SK-N-SH treated with all-trans-retinoic acid at 6 μM for 48 hours (cell line): ENCODE data around the gene CFAP73.

Experiments
- ARNTL ChIP-seq: fragments of 450-650 bp; formaldehyde crosslinking; IDR thresholded peaks from 2 replicates; pipeline ENCODE4 v1.5.0; 2020; ENCODE audit warnings: low read depth, mild to moderate bottlenecking, moderate library complexity, borderline replicate concordance
- BACH2 ChIP-seq: fragments of 250-450 bp; sonication (Bioruptor Pico); IDR thresholded peaks from 2 replicates; pipeline ENCODE4 v1.9.0; 2021; ENCODE audit warnings: mild to moderate bottlenecking, borderline replicate concordance
- CSDC2 ChIP-seq: fragments of 250-450 bp; sonication (Bioruptor Pico); IDR thresholded peaks from 2 replicates; pipeline ENCODE4 v1.5.0; 2020; ENCODE audit warnings: mild to moderate bottlenecking, moderate library complexity
- ISL1 ChIP-seq: fragments of 250-450 bp; sonication (Bioruptor Pico); IDR thresholded peaks from 2 replicates; pipeline ENCODE4 v2.1.2; 2022; ENCODE audit warnings: mild to moderate bottlenecking, moderate library complexity
- PPARA ChIP-seq: fragments of 250-450 bp; sonication (Bioruptor Pico); IDR thresholded peaks from 2 replicates; pipeline ENCODE4 v1.5.0; 2020; ENCODE audit warnings: mild to moderate bottlenecking, borderline replicate concordance
- SNAI2 ChIP-seq: fragments of 250-450 bp; sonication (Bioruptor Pico); IDR thresholded peaks from 2 replicates; pipeline ENCODE4 v1.5.0; 2020; ENCODE audit warnings: mild to moderate bottlenecking, moderate library complexity
- TCF4 ChIP-seq: fragments of 250-450 bp; sonication (Bioruptor Pico); IDR thresholded peaks from 2 replicates; pipeline ENCODE4 v1.8.0; 2021; ENCODE audit warnings: mild to moderate bottlenecking, moderate library complexity, borderline replicate concordance
- ZFP3 ChIP-seq: fragments of 250-450 bp; sonication (Bioruptor Pico); IDR thresholded peaks from 2 replicates; pipeline ENCODE4 v1.5.0; 2020; ENCODE audit warnings: mild to moderate bottlenecking, moderate library complexity
- ZFP30 ChIP-seq: fragments of 450-650 bp; formaldehyde crosslinking; IDR thresholded peaks from 2 replicates; pipeline ENCODE4 v1.5.0; 2022; ENCODE audit warnings: mild to moderate bottlenecking, moderate library complexity
- ZNF8 ChIP-seq: fragments of 450-650 bp; formaldehyde crosslinking; IDR thresholded peaks from 2 replicates; pipeline ENCODE4 v1.5.0; 2020; ENCODE audit warnings: mild to moderate bottlenecking, moderate library complexity

- TF ChIP-seq SNAI2 (CRISPR knock-in tag) (no peak), ZFP30 (CRISPR knock-in tag) (no peak), ZNF8 (CRISPR knock-in tag) (no peak), ZFP3 (no peak), ARNTL (CRISPR knock-in tag) (no peak), CSDC2 (CRISPR knock-in tag) (no peak), TCF4 (no peak), PPARA (CRISPR knock-in tag) (no peak), ISL1 (no peak), BACH2 (CRISPR knock-in tag) (no peak)
Measured at GRCh38 chr12:113183030-113183589, 33.6 kb downstream of the CFAP73 start.
